Astrocyte of the spinal cord (primary cell): ENCODE measurements around the gene AIRE.

Source experiments
- DNase-seq: peaks from one replicate; pipeline ENCODE4 v3.0.0; 2011; ENCODE audit warnings: low read depth, low spot score
- H3K4me3 ChIP-seq: 2 replicates; pipeline ENCODE4 v1.5.1; 2011; ENCODE audit warnings: low read depth, mild to moderate bottlenecking, low read length, moderate library complexity
- in situ Hi-C: cut with HindIII; loops from 2 replicates; pipeline ENCODE4 v1.10.0; 2017; ENCODE audit warnings: low sequenced_read_pairs
- TF ChIP-seq, protein P1 (sequence below): IDR thresholded peaks from 2 replicates; pipeline ENCODE4 v1.5.1; 2012; ENCODE audit warnings: low read depth, mild to moderate bottlenecking, low read length, inconsistent platforms

The AIRE gene

DNA sequence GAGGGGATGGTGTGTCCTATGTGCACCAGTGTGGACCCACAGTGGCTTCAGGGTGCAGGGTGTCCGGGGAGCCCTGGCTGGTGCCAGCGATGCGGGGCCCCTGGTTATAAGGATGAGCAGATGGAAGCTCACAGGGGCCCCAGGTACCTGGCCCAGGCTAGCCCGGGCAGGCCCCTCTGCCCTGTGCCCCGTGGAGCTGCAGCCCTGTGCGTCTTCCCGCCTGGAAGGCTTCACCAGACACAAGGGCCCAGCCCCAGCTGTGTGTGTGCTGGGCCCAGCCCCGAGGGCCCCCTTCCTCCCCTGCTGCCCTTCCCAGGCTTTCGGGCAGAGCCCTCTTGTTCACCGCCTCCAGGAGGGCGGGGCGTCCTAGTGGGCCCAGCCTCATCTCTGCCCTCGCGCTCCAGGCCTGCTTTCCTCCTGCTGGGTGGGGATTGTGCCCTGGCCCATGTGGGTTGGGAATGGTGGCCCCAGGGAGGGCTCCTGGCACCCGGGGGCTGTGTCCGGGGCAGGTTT is 30.1 kb downstream of the AIRE start:
- in situ Hi-C loops = no loop called here
- TF ChIP-seq, protein P1, sequence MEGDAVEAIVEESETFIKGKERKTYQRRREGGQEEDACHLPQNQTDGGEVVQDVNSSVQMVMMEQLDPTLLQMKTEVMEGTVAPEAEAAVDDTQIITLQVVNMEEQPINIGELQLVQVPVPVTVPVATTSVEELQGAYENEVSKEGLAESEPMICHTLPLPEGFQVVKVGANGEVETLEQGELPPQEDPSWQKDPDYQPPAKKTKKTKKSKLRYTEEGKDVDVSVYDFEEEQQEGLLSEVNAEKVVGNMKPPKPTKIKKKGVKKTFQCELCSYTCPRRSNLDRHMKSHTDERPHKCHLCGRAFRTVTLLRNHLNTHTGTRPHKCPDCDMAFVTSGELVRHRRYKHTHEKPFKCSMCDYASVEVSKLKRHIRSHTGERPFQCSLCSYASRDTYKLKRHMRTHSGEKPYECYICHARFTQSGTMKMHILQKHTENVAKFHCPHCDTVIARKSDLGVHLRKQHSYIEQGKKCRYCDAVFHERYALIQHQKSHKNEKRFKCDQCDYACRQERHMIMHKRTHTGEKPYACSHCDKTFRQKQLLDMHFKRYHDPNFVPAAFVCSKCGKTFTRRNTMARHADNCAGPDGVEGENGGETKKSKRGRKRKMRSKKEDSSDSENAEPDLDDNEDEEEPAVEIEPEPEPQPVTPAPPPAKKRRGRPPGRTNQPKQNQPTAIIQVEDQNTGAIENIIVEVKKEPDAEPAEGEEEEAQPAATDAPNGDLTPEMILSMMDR = no peak
- no peak overlapping the region for H3K4me3 ChIP-seq
- no peak for DNase-seq

DNA sequence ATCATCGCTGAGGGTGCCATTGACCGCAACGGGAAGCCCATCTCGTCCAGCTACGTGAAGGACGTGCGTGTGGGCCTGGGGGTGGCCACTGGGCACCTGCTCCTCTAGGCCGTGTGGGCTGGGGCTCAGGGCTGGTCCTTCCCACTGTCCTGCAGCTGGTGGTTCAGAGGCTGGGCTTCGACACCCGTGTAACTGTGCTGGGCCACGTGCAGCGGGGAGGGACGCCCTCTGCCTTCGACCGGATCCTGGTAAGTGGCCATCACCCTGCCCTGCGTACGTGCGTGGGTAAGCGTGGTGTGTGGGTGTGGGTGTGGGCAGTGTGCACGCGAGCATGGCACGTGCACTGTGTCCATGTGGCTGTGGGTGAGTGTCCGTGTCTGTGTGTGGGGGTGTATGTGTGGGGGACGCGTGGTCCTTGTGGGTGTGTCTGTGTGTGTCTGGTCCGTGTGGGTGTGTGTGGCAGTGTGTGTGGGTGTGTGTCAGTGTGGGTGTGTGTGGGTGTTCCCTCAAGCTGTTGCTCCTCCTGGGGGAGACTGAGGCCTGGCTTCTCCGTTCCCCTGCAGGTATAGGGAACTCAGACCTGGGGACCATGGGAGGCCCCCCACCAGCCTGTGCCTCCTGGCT is 30.7 kb downstream of the AIRE start:
- no peak overlapping the region for H3K4me3 ChIP-seq
- TF ChIP-seq, protein P1 = no peak
- no peak for DNase-seq
- in situ Hi-C loops = no loop called here

DNA sequence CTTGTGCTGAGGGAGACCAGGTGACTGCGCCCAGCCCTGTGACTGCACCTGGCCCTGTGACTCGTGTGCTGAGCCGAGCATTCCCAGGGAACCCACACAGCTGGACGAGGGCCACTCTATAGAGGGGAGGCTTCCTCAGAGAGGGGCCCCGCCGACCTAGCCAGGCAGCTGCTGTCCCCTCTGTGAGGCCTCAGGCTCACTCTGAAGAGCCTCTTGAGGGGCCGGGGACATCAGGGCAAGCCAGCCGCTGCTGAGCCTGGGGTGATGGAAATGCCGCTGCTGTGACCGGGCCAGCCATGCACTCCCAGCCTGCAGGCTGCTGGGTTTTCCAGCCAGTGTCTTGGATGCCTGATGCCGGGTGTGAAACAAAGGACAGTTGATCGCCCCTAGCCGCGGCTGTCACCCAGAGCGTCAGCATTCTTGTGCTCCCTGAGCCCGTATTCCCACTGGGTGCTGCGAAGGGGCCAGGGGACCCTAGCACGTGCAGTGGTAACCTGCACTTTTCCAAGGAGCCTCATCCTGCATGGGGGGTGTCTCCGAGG is 31.6 kb downstream of the AIRE start:
- TF ChIP-seq, protein P1 = no peak
- DNase-seq = no peak
- H3K4me3 ChIP-seq = no peak overlapping the region
- in situ Hi-C loops = no loop called here

DNA sequence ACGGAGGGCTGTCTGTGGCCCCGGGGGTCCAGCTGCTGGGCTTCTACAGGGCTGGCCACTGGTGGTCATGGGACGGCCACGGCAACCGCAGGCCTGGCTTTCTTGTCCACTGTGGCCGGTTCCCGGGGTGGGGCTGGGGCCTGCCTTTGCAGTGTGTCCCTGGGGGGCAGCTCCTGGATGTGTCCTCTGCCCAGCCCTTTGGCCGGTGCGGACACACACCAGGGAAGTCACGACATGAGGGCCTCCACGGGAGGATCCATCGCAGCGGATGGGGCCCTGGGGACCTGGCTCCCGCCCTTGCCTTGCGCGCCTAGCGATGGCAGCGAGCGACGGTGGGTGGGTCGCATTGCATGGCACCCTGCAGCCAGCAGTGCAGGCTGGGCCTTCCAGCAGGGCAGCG is 32.2 kb downstream of the AIRE start:
- no peak overlapping the region for H3K4me3 ChIP-seq
- in situ Hi-C loops = no loop called here
- DNase-seq = no peak
- TF ChIP-seq, protein P1 = no peak

DNA sequence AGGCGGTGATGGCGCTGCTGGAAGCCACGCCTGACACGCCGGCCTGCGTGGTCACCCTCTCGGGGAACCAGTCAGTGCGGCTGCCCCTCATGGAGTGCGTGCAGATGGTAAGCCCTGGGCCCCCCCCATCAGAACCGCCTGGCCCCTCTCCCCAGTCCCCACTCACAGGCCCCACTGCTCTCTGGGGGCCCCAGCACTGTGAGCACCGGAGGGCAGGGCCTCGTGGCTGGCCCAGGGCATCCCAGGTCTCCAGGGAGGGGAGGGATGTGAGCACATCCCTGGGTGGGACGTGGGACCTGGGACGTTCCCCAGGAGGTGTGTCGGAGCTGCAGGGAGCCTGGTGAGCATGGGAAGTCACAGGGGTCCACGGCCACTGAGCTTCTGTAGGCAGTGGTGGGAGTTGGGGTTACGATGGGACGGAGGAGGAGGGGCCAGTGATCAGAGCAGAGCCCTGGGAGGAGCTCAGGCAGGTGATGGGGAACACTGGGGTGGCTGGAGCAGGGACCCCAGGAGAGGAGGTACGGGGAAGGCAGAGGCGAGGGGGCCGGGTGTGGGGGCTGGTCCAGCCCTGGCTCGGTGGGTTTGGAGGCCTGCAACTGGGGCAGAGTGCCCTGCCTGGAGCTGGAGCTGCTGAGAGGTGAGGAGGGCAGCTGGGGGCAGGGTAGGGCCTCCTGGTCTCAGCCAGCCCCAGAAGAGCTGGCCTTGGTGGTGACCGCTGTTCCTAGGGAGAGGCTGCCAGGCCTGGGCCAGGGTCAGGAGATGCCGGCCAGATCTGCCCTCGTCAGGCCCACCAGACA is 33.0 kb downstream of the AIRE start:
- no peak for DNase-seq
- TF ChIP-seq, protein P1 = no peak
- no peak overlapping the region for H3K4me3 ChIP-seq
- in situ Hi-C loops = no loop called here

DNA sequence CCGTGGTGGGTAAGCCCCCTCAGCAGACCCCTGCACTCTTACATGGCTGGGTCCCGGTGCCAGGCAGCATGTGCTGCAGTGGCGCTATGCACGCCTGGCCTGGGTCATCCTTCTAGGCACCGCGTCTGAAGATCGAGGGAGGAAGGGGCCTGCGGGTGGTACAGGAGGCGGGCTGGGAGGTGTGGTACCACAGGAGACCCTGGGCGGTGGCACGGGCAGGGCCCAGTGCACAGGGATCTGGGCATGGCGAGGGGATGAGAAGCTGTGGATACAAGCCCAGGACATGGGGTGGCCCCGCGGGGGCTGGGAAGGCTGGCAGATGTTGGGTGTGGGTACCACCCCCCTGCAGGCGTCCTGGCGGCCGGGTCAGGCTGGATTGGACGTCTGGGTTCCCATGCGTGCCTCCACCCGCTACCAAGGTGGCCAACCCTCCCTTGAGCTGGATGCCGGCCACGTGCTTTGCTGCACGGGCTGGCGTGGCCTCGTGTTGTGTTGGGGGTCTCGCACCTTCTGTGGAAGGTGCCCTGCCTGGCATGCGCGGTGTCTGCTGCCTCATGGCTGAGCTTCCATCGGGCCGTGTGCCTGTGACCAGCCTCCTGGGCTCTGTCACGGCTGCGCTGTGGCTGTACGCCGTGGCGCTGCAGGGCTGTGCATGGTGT is 33.9 kb downstream of the AIRE start:
- TF ChIP-seq, protein P1 = no peak

More for the DNA sequence above, 33.9 kb downstream of the AIRE start:
- DNase-seq = no peak
- in situ Hi-C loops = no loop called here
- H3K4me3 ChIP-seq = no peak overlapping the region
